ENCODE results near the gene FRMD6. TPM values are rescaled to one million over a fixed set of nuclear protein-coding genes. Genes with fewer than 3 reads are reported as not detected.
A peak's percentile ranks its signal among the peaks of the same experiment; 100 is the strongest.

FRMD6 gene
- 10.1 TPM for polyA plus RNA-seq (2013, experiment 1 of 2)
- polyA plus RNA-seq (2013, experiment 2 of 2), result 10.5 TPM

DNA sequence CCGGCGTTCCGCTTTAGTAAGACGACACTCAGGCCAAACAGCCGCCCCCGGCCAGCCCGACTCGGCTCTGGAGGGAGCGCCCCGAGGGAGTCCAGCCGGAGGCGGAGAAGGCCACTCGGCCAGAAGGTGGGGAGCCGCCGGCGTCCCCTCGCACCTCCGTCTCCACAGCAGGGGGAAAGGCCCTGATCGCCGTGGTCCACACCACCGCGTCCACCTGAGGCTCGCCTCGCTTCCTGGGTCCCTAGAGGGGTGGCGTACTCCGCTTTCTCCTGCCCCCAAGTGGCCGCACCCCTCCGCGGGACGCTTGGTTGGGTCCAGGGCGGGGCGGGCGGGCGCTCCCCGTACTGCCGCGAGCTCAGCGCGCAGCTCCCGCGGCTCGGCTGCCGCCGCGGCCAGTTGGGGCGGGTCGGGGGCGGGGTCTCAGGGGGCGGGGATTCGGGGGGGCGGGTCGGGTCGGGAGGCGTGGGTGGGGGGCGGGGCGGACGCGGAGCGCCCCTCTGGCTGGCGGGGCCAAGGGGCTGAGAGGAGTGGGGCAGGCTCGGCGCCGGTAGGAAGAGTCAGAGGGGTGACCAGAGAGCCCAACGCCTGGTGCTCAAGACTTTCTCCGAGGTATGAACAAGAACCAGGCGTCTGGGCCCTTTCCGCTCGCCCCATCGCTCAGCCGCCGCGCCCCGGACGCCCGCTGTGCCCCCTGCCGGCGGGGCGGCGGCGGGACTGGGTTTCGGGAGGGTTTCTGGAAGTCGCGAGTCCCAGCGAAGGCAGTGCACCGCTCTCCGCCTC is at the start of gene FRMD6:
FRMD6 (plus strand) TSS at position 523 of the 780 bp plus-strand sequence. CDS start 37,927 bp downstream, outside the sequence.
- peak within 1 kb of the TSS; percentile 95 for H3K27ac ChIP-seq (ENCODE audit: low read depth, low read length)
- H3K4me3 ChIP-seq (ENCODE audit: low read length), result peak within 1 kb of the TSS; percentile 90
- no peaks in the 10 kb centered on the region for H3K36me3 ChIP-seq (ENCODE audit: insufficient read depth, low read length)
- peaks cover 31% of the 10 kb centered on the region for H3K4me1 ChIP-seq (ENCODE audit: insufficient read depth, low read length)
- peak within 1 kb of the TSS; percentile 100 for H3K9ac ChIP-seq (ENCODE audit: low read depth, low read length)
- no peaks in the 10 kb centered on the region for H3K9me3 ChIP-seq (ENCODE audit: insufficient read depth, low read depth, low read length)
- H3K27me3 ChIP-seq (ENCODE audit: insufficient read depth, low read length), result no peaks in the 10 kb centered on the region
- under 1% methylated on average over 71 of the region's 86 CpGs for WGBS

GRCh38 chr14:51602310-51602709 is 49.4 kb upstream of the FRMD6 start:
- H3K4me3 ChIP-seq (ENCODE audit: low read length), result no peak overlapping the region
- H3K9ac ChIP-seq (ENCODE audit: low read depth, low read length), result no peak overlapping the region
- H3K36me3 ChIP-seq (ENCODE audit: insufficient read depth, low read length), result no peaks in the 10 kb centered on the region
- H3K27me3 ChIP-seq (ENCODE audit: insufficient read depth, low read length), result no peaks in the 10 kb centered on the region
- no peak overlapping the region for H3K27ac ChIP-seq (ENCODE audit: low read depth, low read length)
- 0 out of 2 replicates have a peak, but pooled peaks cover 4% of the 10 kb centered on the region for H3K4me1 ChIP-seq (ENCODE audit: insufficient read depth, low read length)
- no peaks in the 10 kb centered on the region for H3K9me3 ChIP-seq (ENCODE audit: insufficient read depth, low read depth, low read length)

DNA sequence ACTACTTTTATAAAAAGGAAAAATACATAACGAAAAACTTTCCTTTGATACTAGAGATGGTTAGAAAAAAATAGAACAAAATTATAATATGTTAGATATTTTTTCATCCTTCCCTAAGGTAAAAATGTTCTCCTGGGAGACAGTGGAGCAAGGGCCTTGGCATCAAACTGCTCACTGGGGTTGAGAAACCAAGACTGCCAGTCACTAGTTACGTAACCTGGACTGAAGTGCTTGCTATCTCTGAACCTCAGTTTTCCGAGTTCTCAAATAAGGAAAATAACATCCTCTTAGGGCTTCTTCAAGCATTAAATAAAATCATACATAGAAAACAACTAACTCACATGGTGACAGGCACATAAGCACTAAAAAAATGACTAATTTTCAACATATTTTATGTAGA is 48.2 kb upstream of the FRMD6 start:
- Histone ChIP-seq H3K27me3 (ENCODE audit: insufficient read depth, low read length) (no peaks in the 10 kb centered on the region), H3K36me3 (ENCODE audit: insufficient read depth, low read length) (no peaks in the 10 kb centered on the region), H3K9ac (ENCODE audit: low read depth, low read length) (no peak overlapping the region), H3K4me3 (ENCODE audit: low read length) (no peak overlapping the region), H3K4me1 (ENCODE audit: insufficient read depth, low read length) (0 out of 2 replicates have a peak, but pooled peaks cover 4% of the 10 kb centered on the region), H3K9me3 (ENCODE audit: insufficient read depth, low read depth, low read length) (no peaks in the 10 kb centered on the region), H3K27ac (ENCODE audit: low read depth, low read length) (no peak overlapping the region)
- WGBS, result 96% methylated on average over 2 of the region's 3 CpGs

GRCh38 chr14:51604073-51604472 is 47.6 kb upstream of the FRMD6 start:
- no peak overlapping the region for H3K9ac ChIP-seq (ENCODE audit: low read depth, low read length)
- H3K27ac ChIP-seq (ENCODE audit: low read depth, low read length), result no peak overlapping the region
- H3K4me3 ChIP-seq (ENCODE audit: low read length), result no peak overlapping the region
- H3K36me3 ChIP-seq (ENCODE audit: insufficient read depth, low read length), result no peaks in the 10 kb centered on the region
- H3K4me1 ChIP-seq (ENCODE audit: insufficient read depth, low read length), result 0 out of 2 replicates have a peak, but pooled peaks cover 4% of the 10 kb centered on the region
- H3K9me3 ChIP-seq (ENCODE audit: insufficient read depth, low read depth, low read length), result no peaks in the 10 kb centered on the region
- WGBS, result 96% methylated on average over 4 of the region's 4 CpGs
- no peaks in the 10 kb centered on the region for H3K27me3 ChIP-seq (ENCODE audit: insufficient read depth, low read length)

GRCh38 chr14:51605575-51605974 is 46.1 kb upstream of the FRMD6 start:
- Histone ChIP-seq H3K4me1 (ENCODE audit: insufficient read depth, low read length) (peaks cover 1% of the 10 kb centered on the region), H3K9me3 (ENCODE audit: insufficient read depth, low read depth, low read length) (no peaks in the 10 kb centered on the region), H3K27ac (ENCODE audit: low read depth, low read length) (no peak overlapping the region), H3K4me3 (ENCODE audit: low read length) (no peak overlapping the region), H3K36me3 (ENCODE audit: insufficient read depth, low read length) (no peaks in the 10 kb centered on the region), H3K27me3 (ENCODE audit: insufficient read depth, low read length) (no peaks in the 10 kb centered on the region), H3K9ac (ENCODE audit: low read depth, low read length) (no peak overlapping the region)
- WGBS, result 94% methylated on average over 2 of the region's 2 CpGs

GRCh38 chr14:51607711-51608110 is 44.0 kb upstream of the FRMD6 start:
- Histone ChIP-seq H3K9ac (ENCODE audit: low read depth, low read length) (no peak overlapping the region), H3K4me3 (ENCODE audit: low read length) (no peak overlapping the region), H3K9me3 (ENCODE audit: insufficient read depth, low read depth, low read length) (no peaks in the 10 kb centered on the region), H3K36me3 (ENCODE audit: insufficient read depth, low read length) (no peaks in the 10 kb centered on the region), H3K4me1 (ENCODE audit: insufficient read depth, low read length) (peaks cover 11% of the 10 kb centered on the region), H3K27me3 (ENCODE audit: insufficient read depth, low read length) (no peaks in the 10 kb centered on the region), H3K27ac (ENCODE audit: low read depth, low read length) (no peak overlapping the region)
- 93% methylated on average over 12 of the region's 12 CpGs for WGBS

DNA sequence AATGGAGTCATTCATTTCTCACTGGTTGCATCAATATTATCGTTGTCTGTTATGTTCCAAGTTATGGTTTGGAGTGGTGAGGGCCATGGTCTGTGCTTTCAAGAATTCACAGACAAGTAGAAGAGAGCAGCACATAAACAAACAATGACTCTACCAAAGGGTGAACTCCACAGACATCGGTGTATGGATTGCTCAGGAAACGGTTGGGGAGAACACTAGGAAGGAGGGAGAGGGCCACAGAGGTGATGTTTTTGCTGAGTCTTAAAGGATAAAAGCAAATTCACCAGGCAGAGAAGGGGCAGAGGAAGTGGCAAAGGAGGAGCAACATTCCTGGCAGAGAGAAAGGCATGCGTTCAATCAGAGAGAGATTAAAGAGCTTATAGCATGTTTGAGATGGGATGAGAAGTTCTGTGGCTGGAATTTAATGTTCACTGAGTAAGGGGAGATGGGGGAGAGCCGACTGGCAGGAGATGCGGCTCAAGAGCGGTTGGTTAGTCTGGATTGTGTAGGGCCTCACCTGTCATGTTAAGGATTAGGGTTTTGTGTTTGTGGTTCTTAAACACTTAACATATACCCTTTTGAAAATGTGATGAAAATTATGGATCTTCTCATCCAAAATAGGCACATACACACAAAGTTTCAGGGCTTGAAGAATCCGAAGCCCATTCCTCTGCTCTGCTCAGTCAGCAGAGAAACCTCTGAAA is 42.3 kb upstream of the FRMD6 start:
- H3K4me3 ChIP-seq (ENCODE audit: low read length), result no peak overlapping the region
- WGBS, result 88% methylated on average over 8 of the region's 8 CpGs
- H3K9me3 ChIP-seq (ENCODE audit: insufficient read depth, low read depth, low read length), result no peaks in the 10 kb centered on the region
- H3K9ac ChIP-seq (ENCODE audit: low read depth, low read length), result no peak overlapping the region
- no peaks in the 10 kb centered on the region for H3K27me3 ChIP-seq (ENCODE audit: insufficient read depth, low read length)
- no peak overlapping the region for H3K27ac ChIP-seq (ENCODE audit: low read depth, low read length)
- peaks cover 11% of the 10 kb centered on the region for H3K4me1 ChIP-seq (ENCODE audit: insufficient read depth, low read length)
- H3K36me3 ChIP-seq (ENCODE audit: insufficient read depth, low read length), result no peaks in the 10 kb centered on the region

GRCh38 chr14:51609955-51610283 is 41.8 kb upstream of the FRMD6 start:
- no peak overlapping the region for H3K9ac ChIP-seq (ENCODE audit: low read depth, low read length)

DNA sequence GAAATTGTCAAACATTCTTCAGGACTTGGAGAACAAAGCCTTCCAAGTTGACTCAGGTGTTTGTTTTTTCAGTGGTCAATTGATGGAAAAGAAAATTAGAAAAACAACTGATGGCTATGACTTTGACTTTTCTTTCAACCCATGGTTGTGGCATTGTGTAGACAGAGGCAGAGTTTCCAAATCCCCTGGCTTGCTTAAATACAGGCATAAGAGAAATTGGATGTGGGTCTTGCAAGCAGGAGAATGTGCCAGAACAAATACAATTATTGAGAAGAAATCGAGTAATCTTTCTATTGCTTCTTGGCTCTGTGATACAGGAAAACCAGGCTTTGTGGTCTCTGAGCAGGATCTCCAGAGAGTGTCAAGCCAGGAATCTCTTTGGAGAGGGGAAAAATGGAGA is 40.9 kb upstream of the FRMD6 start:
- WGBS, result 89% methylated on average over 1 of the region's 1 CpG
- H3K36me3 ChIP-seq (ENCODE audit: insufficient read depth, low read length), result no peaks in the 10 kb centered on the region

More at GRCh38 chr14:51609955-51610283, 41.8 kb upstream of the FRMD6 start:
- H3K4me3 ChIP-seq (ENCODE audit: low read length), result no peak overlapping the region
- no peaks in the 10 kb centered on the region for H3K9me3 ChIP-seq (ENCODE audit: insufficient read depth, low read depth, low read length)
- 95% methylated on average over 5 of the region's 5 CpGs for WGBS
- no peak overlapping the region for H3K27ac ChIP-seq (ENCODE audit: low read depth, low read length)
- H3K36me3 ChIP-seq (ENCODE audit: insufficient read depth, low read length), result no peaks in the 10 kb centered on the region
- no peaks in the 10 kb centered on the region for H3K27me3 ChIP-seq (ENCODE audit: insufficient read depth, low read length)
- peaks cover 11% of the 10 kb centered on the region for H3K4me1 ChIP-seq (ENCODE audit: insufficient read depth, low read length)

GRCh38 chr14:51612449-51612848 is 39.3 kb upstream of the FRMD6 start:
- Histone ChIP-seq H3K4me1 (ENCODE audit: insufficient read depth, low read length) (peaks cover 11% of the 10 kb centered on the region), H3K4me3 (ENCODE audit: low read length) (no peak overlapping the region), H3K36me3 (ENCODE audit: insufficient read depth, low read length) (no peaks in the 10 kb centered on the region), H3K27me3 (ENCODE audit: insufficient read depth, low read length) (no peaks in the 10 kb centered on the region), H3K27ac (ENCODE audit: low read depth, low read length) (no peak overlapping the region), H3K9ac (ENCODE audit: low read depth, low read length) (no peak overlapping the region), H3K9me3 (ENCODE audit: insufficient read depth, low read depth, low read length) (no peaks in the 10 kb centered on the region)
- 30% methylated on average over 1 of the region's 1 CpG for WGBS

More for the DNA sequence above, 40.9 kb upstream of the FRMD6 start:
- peaks cover 11% of the 10 kb centered on the region for H3K4me1 ChIP-seq (ENCODE audit: insufficient read depth, low read length)
- no peaks in the 10 kb centered on the region for H3K27me3 ChIP-seq (ENCODE audit: insufficient read depth, low read length)
- no peak overlapping the region for H3K27ac ChIP-seq (ENCODE audit: low read depth, low read length)
- H3K9me3 ChIP-seq (ENCODE audit: insufficient read depth, low read depth, low read length), result no peaks in the 10 kb centered on the region
- H3K9ac ChIP-seq (ENCODE audit: low read depth, low read length), result no peak overlapping the region
- no peak overlapping the region for H3K4me3 ChIP-seq (ENCODE audit: low read length)

DNA sequence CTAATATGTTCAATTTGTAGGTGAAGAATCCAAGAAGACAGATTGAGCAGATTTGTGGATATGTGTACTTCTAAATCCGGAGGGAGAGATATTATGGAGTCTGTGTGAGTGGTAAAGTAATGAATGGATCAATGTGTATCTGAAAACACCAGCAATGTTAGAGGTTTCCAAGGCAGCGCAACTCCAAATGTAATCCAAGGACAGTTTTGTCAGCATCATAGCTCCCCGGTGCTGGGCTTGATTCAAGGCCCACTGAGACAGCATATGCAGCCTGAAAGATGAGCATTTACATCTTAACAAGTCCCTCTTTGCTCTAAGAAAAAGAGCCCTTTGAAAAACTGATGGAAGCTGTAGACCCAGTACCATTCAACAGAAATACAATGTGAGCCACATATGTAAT is 38.3 kb upstream of the FRMD6 start:
- Histone ChIP-seq H3K4me1 (ENCODE audit: insufficient read depth, low read length) (peaks cover 11% of the 10 kb centered on the region), H3K27ac (ENCODE audit: low read depth, low read length) (no peak overlapping the region)
- 89% methylated on average over 3 of the region's 3 CpGs for WGBS

More for the DNA sequence above, 38.3 kb upstream of the FRMD6 start:
- no peaks in the 10 kb centered on the region for H3K9me3 ChIP-seq (ENCODE audit: insufficient read depth, low read depth, low read length)
- no peaks in the 10 kb centered on the region for H3K27me3 ChIP-seq (ENCODE audit: insufficient read depth, low read length)
- H3K36me3 ChIP-seq (ENCODE audit: insufficient read depth, low read length), result no peaks in the 10 kb centered on the region
- H3K4me3 ChIP-seq (ENCODE audit: low read length), result no peak overlapping the region
- no peak overlapping the region for H3K9ac ChIP-seq (ENCODE audit: low read depth, low read length)
